AG09319 (cell line): ENCODE results near the gene TLX2.

Experiments
- DNase-seq: peaks from one replicate; pipeline ENCODE4 v3.0.0-alpha.2; 2010; ENCODE audit warnings: low read depth; ENCODE audit errors: extremely low read depth
- CTCF ChIP-seq: IDR thresholded peaks from 2 replicates; pipeline ENCODE4 v1.5.1; 2011; ENCODE audit warnings: low read depth, mild to moderate bottlenecking, inconsistent platforms, low read length, moderate library complexity

TLX2 gene

GRCh38 chr2:74499267-74499939, 14.8 kb upstream of the TLX2 start, which contains the start of gene LBX2:
Gene LBX2, minus strand, starts transcription at chr2:74499603. Its CDS starts 66 bp downstream, at chr2:74499537.
- DNase-seq, result no peak
- TF ChIP-seq CTCF, result no peak

- no peak for DNase-seq
- TF ChIP-seq CTCF, result no peak
Observed at GRCh38 chr2:74499940-74500577, 14.2 kb upstream of the TLX2 start.

- TF ChIP-seq CTCF, result no peak
- DNase-seq, result no peak
Observed at GRCh38 chr2:74500578-74500946, 13.7 kb upstream of the TLX2 start.

- DNase-seq, result no peak
- TF ChIP-seq CTCF, result no peak
Observed at GRCh38 chr2:74501335-74502071, 12.7 kb upstream of the TLX2 start.

- DNase-seq, result no peak
- no peak for TF ChIP-seq CTCF
Observed at GRCh38 chr2:74502147-74502719, 12.0 kb upstream of the TLX2 start.

GRCh38 chr2:74502720-74503505, 11.3 kb upstream of the TLX2 start:
- peak; percentile 50 for DNase-seq
- TF ChIP-seq CTCF, result peak; percentile 42
